WTC11 (cell line): ENCODE results near the gene COLEC12. TPM values are rescaled to one million over a fixed set of nuclear protein-coding genes. Genes with fewer than 3 reads are reported as not detected.

Experiments
- ATAC-seq: fragments of 200-7000 bp; cut with Tn5 transposase; 2 replicates; pipeline ENCODE4 v1.10.0; 2021; ENCODE audit warnings: mild to moderate bottlenecking, moderate library complexity
- CTCF ChIA-PET: fragments of 300-600 bp; sonication (Branson Sonifier 250); formaldehyde crosslinking; loops from one replicate; lab custom pipeline; 2021; ENCODE audit warnings: antibody characterized with exemption; lab: Charles Lee
- POLR2A ChIA-PET: fragments of 350-600 bp; sonication (Branson Sonifier 250); formaldehyde crosslinking; loops from one replicate; lab custom pipeline; 2021; ENCODE audit warnings: antibody characterized with exemption; lab: Charles Lee
- DNase-seq: peaks from one replicate; pipeline ENCODE4 v3.0.0; 2021; ENCODE audit warnings: low spot score
- H3K27ac Mint-ChIP-seq: 2 replicates; pipeline ENCODE4 v1.8.0; 2021; ENCODE audit warnings: mixed read lengths
- H3K27me3 Mint-ChIP-seq: 2 replicates; pipeline ENCODE4 v1.8.0; 2021; ENCODE audit warnings: low read depth, mild to moderate bottlenecking, moderate library complexity, mixed read lengths
- H3K36me3 Mint-ChIP-seq: 2 replicates; pipeline ENCODE4 v1.8.0; 2021; ENCODE audit warnings: mixed read lengths
- H3K4me1 Mint-ChIP-seq: 2 replicates; pipeline ENCODE4 v1.8.0; 2022; ENCODE audit warnings: mixed read lengths
- H3K4me3 Mint-ChIP-seq: 2 replicates; pipeline ENCODE4 v1.8.0; 2021; ENCODE audit warnings: mild to moderate bottlenecking, moderate library complexity, mixed read lengths
- H3K9me3 Mint-ChIP-seq: 2 replicates; pipeline ENCODE4 v1.8.0; 2021; ENCODE audit warnings: mixed read lengths
- ATF1 ChIP-seq: sonication (generic); formaldehyde crosslinking; IDR thresholded peaks from 2 replicates; pipeline ENCODE4 v1.8.1; 2023; ENCODE audit warnings: mild to moderate bottlenecking, moderate library complexity, missing genetic modification reagents
- CTCF ChIP-seq: fragments of 200-600 bp; IDR thresholded peaks from 2 replicates; pipeline ENCODE4 v1.8.0; 2022; ENCODE audit warnings: antibody characterized with exemption
- FOXK1 ChIP-seq: sonication (generic); formaldehyde crosslinking; IDR thresholded peaks from 2 replicates; pipeline ENCODE4 v1.8.0; 2022; ENCODE audit warnings: mild to moderate bottlenecking, moderate library complexity, missing genetic modification reagents
- FOXP4 ChIP-seq: sonication (generic); formaldehyde crosslinking; IDR thresholded peaks from 2 replicates; pipeline ENCODE4 v1.8.0; 2022; ENCODE audit warnings: mild to moderate bottlenecking, missing genetic modification reagents
- GABPB1 ChIP-seq: sonication (generic); formaldehyde crosslinking; IDR thresholded peaks from 2 replicates; pipeline ENCODE4 v1.8.1; 2023; ENCODE audit warnings: mild to moderate bottlenecking, missing genetic modification reagents
- GTF2I ChIP-seq: fragments of 250-450 bp; sonication (Bioruptor Pico); conservative IDR thresholded peaks from 2 replicates; pipeline ENCODE4 v1.4.0; 2021; ENCODE audit warnings: mild to moderate bottlenecking
- JAZF1 ChIP-seq: fragments of 250-450 bp; sonication (Bioruptor Pico); IDR thresholded peaks from 2 replicates; pipeline ENCODE4 v1.9.0; 2021; ENCODE audit warnings: moderate library complexity, mild to moderate bottlenecking, inconsistent platforms
- JUN ChIP-seq: sonication (generic); formaldehyde crosslinking; IDR thresholded peaks from 2 replicates; pipeline ENCODE4 v1.8.0; 2023; ENCODE audit warnings: mild to moderate bottlenecking, missing genetic modification reagents
- RELA ChIP-seq: sonication (generic); formaldehyde crosslinking; IDR thresholded peaks from 2 replicates; pipeline ENCODE4 v1.8.1; 2022; ENCODE audit warnings: missing genetic modification reagents, mild to moderate bottlenecking, borderline replicate concordance
- SMAD3 ChIP-seq: sonication (generic); formaldehyde crosslinking; IDR thresholded peaks from 2 replicates; pipeline ENCODE4 v1.8.0; 2022; ENCODE audit warnings: missing genetic modification reagents, mild to moderate bottlenecking, borderline replicate concordance
- TEAD1 ChIP-seq: sonication (generic); formaldehyde crosslinking; IDR thresholded peaks from 2 replicates; pipeline ENCODE4 v1.8.0; 2022; ENCODE audit warnings: mild to moderate bottlenecking, missing genetic modification reagents
- TP53 ChIP-seq: sonication (generic); formaldehyde crosslinking; IDR thresholded peaks from 2 replicates; pipeline ENCODE4 v1.8.1; 2023; ENCODE audit warnings: mild to moderate bottlenecking, missing genetic modification reagents
- ZNF232 ChIP-seq: sonication (generic); formaldehyde crosslinking; IDR thresholded peaks from 2 replicates; pipeline ENCODE4 v1.8.0; 2022; ENCODE audit warnings: mild to moderate bottlenecking, missing genetic modification reagents
- ZNF416 ChIP-seq: fragments of 250-450 bp; sonication (Bioruptor Pico); IDR thresholded peaks from 2 replicates; pipeline ENCODE4 v1.9.0; 2021; ENCODE audit warnings: mild to moderate bottlenecking, inconsistent platforms
- ZNF423 ChIP-seq: fragments of 250-450 bp; sonication (Bioruptor Pico); IDR thresholded peaks from 2 replicates; pipeline ENCODE4 v2.1.2; 2022; ENCODE audit warnings: mild to moderate bottlenecking, moderate library complexity
- ZNF671 ChIP-seq: fragments of 250-450 bp; sonication (Bioruptor Pico); IDR thresholded peaks from 2 replicates; pipeline ENCODE4 v1.8.0; 2021; ENCODE audit warnings: mild to moderate bottlenecking
- ZSCAN18 ChIP-seq: fragments of 250-450 bp; sonication (Bioruptor Pico); IDR thresholded peaks from 2 replicates; pipeline ENCODE4 v2.1.2; 2022; ENCODE audit warnings: mild to moderate bottlenecking, moderate library complexity
- total RNA-seq: library from RNA; stranded (reverse); gene quantifications from 3 replicates; pipeline ENCODE4 v1.2.3, GENCODE V29; 2021
- TF ChIP-seq, protein P1 (sequence below): sonication (generic); formaldehyde crosslinking; IDR thresholded peaks from 2 replicates; pipeline ENCODE4 v1.8.1; 2023; ENCODE audit warnings: mild to moderate bottlenecking, missing genetic modification reagents, moderate library complexity
- TF ChIP-seq, protein P2 (sequence below): sonication (generic); formaldehyde crosslinking; conservative IDR thresholded peaks from 2 replicates; pipeline ENCODE4 v1.8.1; 2023; ENCODE audit warnings: mild to moderate bottlenecking, low read depth, missing genetic modification reagents, moderate library complexity

COLEC12 gene
- total RNA-seq, 1 experiment from 2014 or later, result 0.48 TPM

DNA sequence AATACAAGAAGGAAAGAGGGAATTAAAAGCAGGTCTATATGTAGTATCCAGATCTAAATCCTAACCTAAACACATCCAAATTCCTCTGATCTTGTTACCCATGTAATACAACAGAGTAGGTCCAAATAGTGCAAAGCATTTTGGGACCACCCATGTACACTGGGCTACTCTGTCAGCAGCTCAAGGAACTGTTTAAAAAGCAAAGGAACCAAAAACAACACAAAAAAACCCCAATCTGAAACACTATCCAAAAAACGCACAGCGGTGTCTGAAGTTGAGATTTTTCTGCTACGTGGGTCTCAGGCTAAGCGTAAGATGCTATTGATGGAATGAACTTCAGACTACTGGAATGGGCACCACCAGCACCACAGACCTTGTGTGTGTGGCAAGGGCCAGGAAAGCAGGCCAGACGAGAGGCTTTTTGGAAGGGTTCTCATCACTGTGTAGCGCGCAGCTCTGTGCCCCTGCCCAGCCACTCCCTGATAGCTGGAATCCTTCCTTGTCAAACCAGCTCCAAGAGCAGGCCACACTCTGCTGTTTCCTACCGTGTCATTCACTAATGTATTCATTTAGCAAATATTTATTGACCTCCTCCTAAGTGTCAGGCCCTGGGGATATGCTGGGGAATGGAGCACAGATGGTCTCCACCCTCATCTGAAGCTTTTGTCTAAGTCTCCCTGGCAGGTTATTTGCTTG, 101.4 kb downstream of the COLEC12 start:
- H3K4me1 Mint-ChIP-seq, result no peaks in the 10 kb centered on the region
- ChIA-PET POLR2A (no interaction called here), CTCF (no interaction called here)
- H3K4me3 Mint-ChIP-seq, result no peak overlapping the region
- peaks cover 23% of the 10 kb centered on the region for H3K9me3 Mint-ChIP-seq
- peaks cover 1% of the 10 kb centered on the region; the same call in 1 of the 2 replicates for H3K36me3 Mint-ChIP-seq
- ATAC-seq, result no peak
- H3K27me3 Mint-ChIP-seq, result no peaks in the 10 kb centered on the region
- TF ChIP-seq, protein P1, sequence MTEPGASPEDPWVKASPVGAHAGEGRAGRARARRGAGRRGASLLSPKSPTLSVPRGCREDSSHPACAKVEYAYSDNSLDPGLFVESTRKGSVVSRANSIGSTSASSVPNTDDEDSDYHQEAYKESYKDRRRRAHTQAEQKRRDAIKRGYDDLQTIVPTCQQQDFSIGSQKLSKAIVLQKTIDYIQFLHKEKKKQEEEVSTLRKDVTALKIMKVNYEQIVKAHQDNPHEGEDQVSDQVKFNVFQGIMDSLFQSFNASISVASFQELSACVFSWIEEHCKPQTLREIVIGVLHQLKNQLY (CRISPR knock-in tag), result no peak
- no peak for TF ChIP-seq FOXP4 (CRISPR knock-in tag)
- no peak for TF ChIP-seq ZNF671 (CRISPR knock-in tag)
- no peak for TF ChIP-seq GABPB1 (CRISPR knock-in tag)
- TF ChIP-seq GTF2I, result no peak
- TF ChIP-seq, protein P2, sequence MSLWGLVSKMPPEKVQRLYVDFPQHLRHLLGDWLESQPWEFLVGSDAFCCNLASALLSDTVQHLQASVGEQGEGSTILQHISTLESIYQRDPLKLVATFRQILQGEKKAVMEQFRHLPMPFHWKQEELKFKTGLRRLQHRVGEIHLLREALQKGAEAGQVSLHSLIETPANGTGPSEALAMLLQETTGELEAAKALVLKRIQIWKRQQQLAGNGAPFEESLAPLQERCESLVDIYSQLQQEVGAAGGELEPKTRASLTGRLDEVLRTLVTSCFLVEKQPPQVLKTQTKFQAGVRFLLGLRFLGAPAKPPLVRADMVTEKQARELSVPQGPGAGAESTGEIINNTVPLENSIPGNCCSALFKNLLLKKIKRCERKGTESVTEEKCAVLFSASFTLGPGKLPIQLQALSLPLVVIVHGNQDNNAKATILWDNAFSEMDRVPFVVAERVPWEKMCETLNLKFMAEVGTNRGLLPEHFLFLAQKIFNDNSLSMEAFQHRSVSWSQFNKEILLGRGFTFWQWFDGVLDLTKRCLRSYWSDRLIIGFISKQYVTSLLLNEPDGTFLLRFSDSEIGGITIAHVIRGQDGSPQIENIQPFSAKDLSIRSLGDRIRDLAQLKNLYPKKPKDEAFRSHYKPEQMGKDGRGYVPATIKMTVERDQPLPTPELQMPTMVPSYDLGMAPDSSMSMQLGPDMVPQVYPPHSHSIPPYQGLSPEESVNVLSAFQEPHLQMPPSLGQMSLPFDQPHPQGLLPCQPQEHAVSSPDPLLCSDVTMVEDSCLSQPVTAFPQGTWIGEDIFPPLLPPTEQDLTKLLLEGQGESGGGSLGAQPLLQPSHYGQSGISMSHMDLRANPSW, result no peak
- no peak for TF ChIP-seq ZSCAN18 (CRISPR knock-in tag)
- no peak for TF ChIP-seq CTCF
- TF ChIP-seq SMAD3, result no peak
- no peak for TF ChIP-seq ZNF416 (CRISPR knock-in tag)
- TF ChIP-seq, all 79 proteins: peak for 0
- no peak for DNase-seq
- no peak overlapping the region for H3K27ac Mint-ChIP-seq

GRCh38 chr18:396556-396955, 103.9 kb downstream of the COLEC12 start:
- no peaks in the 10 kb centered on the region for H3K4me1 Mint-ChIP-seq
- H3K9me3 Mint-ChIP-seq, result peaks cover under 1% of the 10 kb centered on the region; the same call in 1 of the 2 replicates
- no peak overlapping the region for H3K4me3 Mint-ChIP-seq
- ChIA-PET POLR2A (no interaction called here), CTCF (no interaction called here)
- TF ChIP-seq ATF1 (no peak), ZNF232 (CRISPR knock-in tag) (no peak), JAZF1 (no peak)
- H3K27ac Mint-ChIP-seq, result no peak overlapping the region
- DNase-seq, result no peak
- H3K36me3 Mint-ChIP-seq, result no peaks in the 10 kb centered on the region
- H3K27me3 Mint-ChIP-seq, result no peaks in the 10 kb centered on the region; the same call in 1 of the 2 replicates
- ATAC-seq, result no peak

DNA sequence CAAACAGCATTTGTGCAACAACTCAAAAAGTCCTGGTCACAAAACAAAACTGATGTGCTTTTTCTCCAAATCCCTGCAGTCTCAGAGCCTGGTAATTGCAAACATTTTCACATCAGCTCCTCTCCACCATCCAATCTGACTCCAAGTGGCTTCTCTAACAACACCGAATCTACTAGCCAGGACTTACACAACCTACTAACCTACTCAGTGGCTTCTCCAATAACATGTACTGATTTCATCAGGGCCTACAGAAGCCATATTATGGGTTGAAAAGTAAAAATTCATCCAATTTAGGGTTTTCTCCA, 104.3 kb downstream of the COLEC12 start:
- POLR2A ChIA-PET, result no interaction called here
- no peaks in the 10 kb centered on the region for H3K36me3 Mint-ChIP-seq
- DNase-seq, result no peak
- no peak overlapping the region for H3K27ac Mint-ChIP-seq
- no peaks in the 10 kb centered on the region; the same call in 1 of the 2 replicates for H3K27me3 Mint-ChIP-seq
- TF ChIP-seq TEAD1 (CRISPR knock-in tag) (no peak), ZNF423 (CRISPR knock-in tag) (no peak), JUN (CRISPR knock-in tag) (no peak), RELA (no peak), TP53 (CRISPR knock-in tag) (no peak), GTF2I (no peak), FOXK1 (no peak)
- TF ChIP-seq, all 79 proteins: peak for 0
- ATAC-seq, result no peak
- Mint-ChIP-seq H3K4me1 (no peaks in the 10 kb centered on the region), H3K4me3 (no peak overlapping the region), H3K9me3 (no peaks in the 10 kb centered on the region)
- CTCF ChIA-PET, result no interaction called here
